Sigmoid colon (tissue), 3 donors: ENCODE measurements around the gene C1orf21.

Experiments used
- POLR2A ChIP-seq, 2 donors: fragments of 450-650 bp; IDR thresholded peaks; one replicate each; pipeline ENCODE4 v1.6.1; 2016; ENCODE audit warnings: antibody characterized with exemption in 2 of 2, mild to moderate bottlenecking in 2 of 2, moderate library complexity in 2 of 2
- TF ChIP-seq, protein P1 (sequence below), 4 experiments: fragments of 450-650 bp in 3 of 4; fragments of 200-600 bp in 1 of 4; IDR thresholded peaks; one replicate each; pipeline ENCODE4 v1.5.1; 2016 to 2019; ENCODE audit warnings: antibody characterized with exemption in 4 of 4, mild to moderate bottlenecking in 3 of 4, moderate library complexity in 2 of 4

DNA sequence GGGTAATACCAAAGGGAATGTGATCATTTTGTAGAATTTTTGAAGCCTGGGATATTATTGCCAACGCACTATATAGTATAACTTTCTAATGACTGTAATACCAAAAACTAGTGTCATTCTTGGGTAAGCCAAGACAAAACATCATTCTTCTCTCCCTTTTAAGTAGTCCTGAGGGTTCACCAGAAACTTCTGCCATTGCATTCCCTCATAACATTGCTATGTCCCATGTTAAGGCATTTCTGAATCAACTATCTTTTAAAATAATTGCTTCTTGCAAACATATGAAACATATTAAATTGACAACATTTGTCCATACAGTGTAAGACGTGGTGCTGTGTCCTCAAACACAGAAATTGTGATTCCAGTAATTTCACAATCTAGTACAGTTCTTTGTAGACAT, 29.9 kb upstream of the C1orf21 start:
- TF ChIP-seq, protein P1, sequence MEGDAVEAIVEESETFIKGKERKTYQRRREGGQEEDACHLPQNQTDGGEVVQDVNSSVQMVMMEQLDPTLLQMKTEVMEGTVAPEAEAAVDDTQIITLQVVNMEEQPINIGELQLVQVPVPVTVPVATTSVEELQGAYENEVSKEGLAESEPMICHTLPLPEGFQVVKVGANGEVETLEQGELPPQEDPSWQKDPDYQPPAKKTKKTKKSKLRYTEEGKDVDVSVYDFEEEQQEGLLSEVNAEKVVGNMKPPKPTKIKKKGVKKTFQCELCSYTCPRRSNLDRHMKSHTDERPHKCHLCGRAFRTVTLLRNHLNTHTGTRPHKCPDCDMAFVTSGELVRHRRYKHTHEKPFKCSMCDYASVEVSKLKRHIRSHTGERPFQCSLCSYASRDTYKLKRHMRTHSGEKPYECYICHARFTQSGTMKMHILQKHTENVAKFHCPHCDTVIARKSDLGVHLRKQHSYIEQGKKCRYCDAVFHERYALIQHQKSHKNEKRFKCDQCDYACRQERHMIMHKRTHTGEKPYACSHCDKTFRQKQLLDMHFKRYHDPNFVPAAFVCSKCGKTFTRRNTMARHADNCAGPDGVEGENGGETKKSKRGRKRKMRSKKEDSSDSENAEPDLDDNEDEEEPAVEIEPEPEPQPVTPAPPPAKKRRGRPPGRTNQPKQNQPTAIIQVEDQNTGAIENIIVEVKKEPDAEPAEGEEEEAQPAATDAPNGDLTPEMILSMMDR (IDR thresholded peaks at IDR 0.05), result no peak
- no peak for TF ChIP-seq POLR2A (IDR thresholded peaks at IDR 0.05)
